GM12878 (cell line): ENCODE results near the gene BRICD5. TPM values are rescaled to one million over a fixed set of nuclear protein-coding genes. Genes with fewer than 3 reads are reported as not detected.
A peak's percentile ranks its signal among the peaks of the same experiment; 100 is the strongest.

Experiments
- ATAC-seq: fragments of 200-7000 bp; cut with Tn5 transposase; 3 replicates; pipeline ENCODE4 v1.9.1; 2020; ENCODE audit warnings: mild to moderate bottlenecking, moderate library complexity
- BruUV-seq: library from RNA; stranded (reverse); fragments of 400-500 nt; replicated peaks from 2 replicates; lab custom pipeline; 2021; lab: Mats Ljungman, UMichigan
- CTCF ChIA-PET: fragments of 300-600 bp; sonication (Branson Sonifier 250); formaldehyde crosslinking; extraction: SDS; loops from one replicate; lab custom pipeline; 2021; ENCODE audit warnings: inconsistent platforms; lab: Yijun Ruan, JAX
- POLR2A ChIA-PET: fragments of 350-600 bp; formaldehyde crosslinking; extraction: SDS; loops from one replicate; lab custom pipeline; 2021; ENCODE audit warnings: inconsistent platforms; lab: Charles Lee
- RAD21 ChIA-PET: fragments of 300-600 bp; sonication (Branson Sonifier 250); formaldehyde crosslinking; loops from one replicate; lab custom pipeline; 2023; ENCODE audit warnings: antibody characterized with exemption; ENCODE audit not compliant: unreplicated experiment; lab: Charles Lee
- SMC1A ChIA-PET: fragments of 300-600 bp; sonication (Branson Sonifier 250); formaldehyde crosslinking; loops from one replicate; lab custom pipeline; 2023; ENCODE audit not compliant: unreplicated experiment, uncharacterized antibody; lab: Charles Lee
- DNase-seq: peaks from one replicate; pipeline ENCODE4 v3.0.0-alpha.2; 2011; ENCODE audit warnings: low read depth, low spot score
- FAIRE-seq: peaks from 3 replicates; lab custom pipeline; 2011; peaks lifted over from hg19 to GRCh38; lab: Jason Lieb, UNC
- H2AFZ ChIP-seq: 2 replicates; pipeline ENCODE4 v1.6.0; 2011; ENCODE audit warnings: low read depth, low read length, control low read depth; ENCODE audit not compliant: control insufficient read depth
- H3K27ac ChIP-seq: 2 replicates; pipeline ENCODE4 v1.5.1; 2011; ENCODE audit warnings: control low read depth; ENCODE audit not compliant: control insufficient read depth, insufficient read depth
- H3K27me3 ChIP-seq, 2 experiments: replicated peaks in 1 of 2; 2 replicates each; pipeline versions ENCODE4 v1.6.0 to v1.6.1; 2011; ENCODE audit warnings: low read length in 1 of 2; ENCODE audit not compliant: control insufficient read depth in 2 of 2, insufficient read depth in 2 of 2
- H3K36me3 ChIP-seq, 2 experiments: 2 replicates each; pipeline ENCODE4 v1.5.1; 2011; ENCODE audit warnings: low read length in 1 of 2; ENCODE audit not compliant: control insufficient read depth in 2 of 2, insufficient read depth in 2 of 2
- H3K4me1 ChIP-seq: 2 replicates; pipeline ENCODE4 v1.6.1; 2011; ENCODE audit warnings: mild to moderate bottlenecking, low read length, moderate library complexity, mixed read lengths; ENCODE audit not compliant: control insufficient read depth, insufficient read depth
- H3K4me2 ChIP-seq: 2 replicates; pipeline ENCODE4 v1.6.0; 2011; ENCODE audit warnings: control low read depth; ENCODE audit not compliant: control insufficient read depth, insufficient read depth
- H3K4me3 ChIP-seq: fragments of 200-600 bp; sonication (generic); 2 replicates; pipeline ENCODE4 v1.5.1; 2016
- H3K79me2 ChIP-seq: 2 replicates; pipeline ENCODE4 v1.6.0; 2011; ENCODE audit warnings: low read length; ENCODE audit not compliant: control insufficient read depth, insufficient read depth
- H3K9ac ChIP-seq: 2 replicates; pipeline ENCODE4 v1.8.0; 2011; ENCODE audit warnings: low read length, control low read depth, mixed read lengths; ENCODE audit not compliant: control insufficient read depth, insufficient read depth
- H3K9me3 ChIP-seq: replicated peaks from 3 replicates; pipeline ENCODE4 v1.5.1; 2011; ENCODE audit warnings: mild to moderate bottlenecking, low read length; ENCODE audit not compliant: control insufficient read depth, insufficient read depth
- H4K20me1 ChIP-seq: 2 replicates; pipeline ENCODE4 v1.6.0; 2011; ENCODE audit not compliant: control insufficient read depth, insufficient read depth
- CREM ChIP-seq: IDR thresholded peaks from 2 replicates; pipeline ENCODE4 v1.6.1; 2014; ENCODE audit warnings: antibody characterized with exemption, low read depth
- GABPA ChIP-seq: IDR thresholded peaks from 2 replicates; pipeline ENCODE4 v1.6.1; 2014; ENCODE audit warnings: antibody characterized with exemption, low read depth, mild to moderate bottlenecking, inconsistent platforms
- KLF5 ChIP-seq: fragments of 450-650 bp; IDR thresholded peaks from 2 replicates; pipeline ENCODE4 v1.6.1; 2014; ENCODE audit warnings: mild to moderate bottlenecking; ENCODE audit not compliant: partially characterized antibody
- MYB ChIP-seq: fragments of 150-350 bp; IDR thresholded peaks from 2 replicates; pipeline ENCODE4 v1.6.1; 2014; ENCODE audit warnings: mild to moderate bottlenecking, low read depth, low read length, borderline replicate concordance
- PAX5 ChIP-seq: IDR thresholded peaks from 2 replicates; pipeline ENCODE4 v1.6.1; 2011; ENCODE audit warnings: low read depth, low read length, borderline replicate concordance
- RAD21 ChIP-seq: IDR thresholded peaks from 2 replicates; pipeline ENCODE4 v1.6.1; 2011; ENCODE audit warnings: mild to moderate bottlenecking, low read depth, low read length, moderate library complexity; ENCODE audit not compliant: insufficient read depth
- RCOR1 ChIP-seq: conservative IDR thresholded peaks from 2 replicates; pipeline ENCODE4 v1.6.1; 2012; ENCODE audit warnings: low read depth, low read length, improper control_type of control experiment
- SMARCA5 ChIP-seq: fragments of 450-650 bp; IDR thresholded peaks from 2 replicates; pipeline ENCODE4 v1.6.1; 2017; ENCODE audit warnings: mild to moderate bottlenecking
- STAT1 ChIP-seq: fragments of 450-650 bp; conservative IDR thresholded peaks from 2 replicates; pipeline ENCODE4 v1.6.1; 2014; ENCODE audit warnings: antibody characterized with exemption, mild to moderate bottlenecking
- SUPT20H ChIP-seq: IDR thresholded peaks from 2 replicates; pipeline ENCODE4 v1.6.1; 2011; ENCODE audit warnings: low read depth, mild to moderate bottlenecking, low read length, moderate library complexity, borderline replicate concordance; ENCODE audit not compliant: control insufficient read depth
- SUZ12 ChIP-seq: fragments of 200-600 bp; sonication (generic); IDR thresholded peaks from one replicate; pipeline ENCODE4 v1.6.1; 2018; ENCODE audit warnings: antibody characterized with exemption, mild to moderate bottlenecking; ENCODE audit not compliant: unreplicated experiment
- ZBED1 ChIP-seq: IDR thresholded peaks from 2 replicates; pipeline ENCODE4 v1.6.1; 2016; ENCODE audit warnings: borderline replicate concordance
- ZSCAN29 ChIP-seq: fragments of 450-650 bp; IDR thresholded peaks from 2 replicates; pipeline ENCODE4 v1.6.1; 2017; ENCODE audit warnings: mild to moderate bottlenecking, moderate library complexity
- WGBS: methylation state at CpG from one replicate; pipeline ENCODE4 v1.1.6; 2016; ENCODE audit warnings: low lambda C conversion rate; ENCODE audit not compliant: insufficient replicate concordance, insufficient coverage; ENCODE audit errors: missing lambda C conversion rate; 5-methylcytosine and 5-hydroxymethylcytosine counted together
- in situ Hi-C: fragments of 300-500 bp; cut with MboI; formaldehyde crosslinking; loops from 9 replicates; pipeline ENCODE4 v1.14.3; 2018; ENCODE audit warnings: mixed read lengths
- intact Hi-C: fragments of 100-400 bp; cut with micrococcal nuclease; formaldehyde crosslinking; loops from one replicate; pipeline ENCODE4 v1.14.2; 2022; ENCODE audit not compliant: unreplicated experiment
- polyA plus RNA-seq, 11 experiments: library from polyadenylated mRNA; depleted of rRNA in 4 of 11; unstranded in 6 of 11; stranded (reverse) in 5 of 11; fragments of >200 nt; fragmentation: Nextera tagmentation in 4 of 11; fragmentation: Illumina TruSeq in 1 of 11; extraction: Ambion mirVana in 4 of 11; extraction: Trizol in 1 of 11; gene quantifications; 1 replicate in 1 of 11; 2 replicates in 10 of 11; pipeline versions ENCODE4 v1.2.1 to v1.2.3, GENCODE V29; 2011 to 2016; ENCODE audit warnings: inconsistent platforms in 2 of 11, missing spikeins in 2 of 11, low read depth in 1 of 11
- total RNA-seq, 4 experiments: library from RNA; depleted of rRNA in 3 of 4; stranded (reverse); fragments of >200 nt in 3 of 4; fragmentation: Illumina TruSeq in 1 of 4; extraction: Trizol in 1 of 4; gene quantifications; 2 replicates each; pipeline versions ENCODE4 v1.2.1 to v1.2.3, GENCODE V29; 2013 to 2021
- TF ChIP-seq, protein P1 (sequence below): IDR thresholded peaks from 2 replicates; pipeline ENCODE4 v1.6.1; 2011; ENCODE audit warnings: borderline replicate concordance, low read depth, mild to moderate bottlenecking, moderate library complexity, mixed read lengths, low read length; ENCODE audit not compliant: insufficient read depth; ENCODE audit errors: extremely low read length

The BRICD5 gene
- total and polyA plus RNA-seq, 10 of the 15 experiments (the other 5 are each of a cell fraction or from before 2014, with no cell fraction given) = 0.58 to 11.6 (median 1.5) TPM; not detected in 1

DNA sequence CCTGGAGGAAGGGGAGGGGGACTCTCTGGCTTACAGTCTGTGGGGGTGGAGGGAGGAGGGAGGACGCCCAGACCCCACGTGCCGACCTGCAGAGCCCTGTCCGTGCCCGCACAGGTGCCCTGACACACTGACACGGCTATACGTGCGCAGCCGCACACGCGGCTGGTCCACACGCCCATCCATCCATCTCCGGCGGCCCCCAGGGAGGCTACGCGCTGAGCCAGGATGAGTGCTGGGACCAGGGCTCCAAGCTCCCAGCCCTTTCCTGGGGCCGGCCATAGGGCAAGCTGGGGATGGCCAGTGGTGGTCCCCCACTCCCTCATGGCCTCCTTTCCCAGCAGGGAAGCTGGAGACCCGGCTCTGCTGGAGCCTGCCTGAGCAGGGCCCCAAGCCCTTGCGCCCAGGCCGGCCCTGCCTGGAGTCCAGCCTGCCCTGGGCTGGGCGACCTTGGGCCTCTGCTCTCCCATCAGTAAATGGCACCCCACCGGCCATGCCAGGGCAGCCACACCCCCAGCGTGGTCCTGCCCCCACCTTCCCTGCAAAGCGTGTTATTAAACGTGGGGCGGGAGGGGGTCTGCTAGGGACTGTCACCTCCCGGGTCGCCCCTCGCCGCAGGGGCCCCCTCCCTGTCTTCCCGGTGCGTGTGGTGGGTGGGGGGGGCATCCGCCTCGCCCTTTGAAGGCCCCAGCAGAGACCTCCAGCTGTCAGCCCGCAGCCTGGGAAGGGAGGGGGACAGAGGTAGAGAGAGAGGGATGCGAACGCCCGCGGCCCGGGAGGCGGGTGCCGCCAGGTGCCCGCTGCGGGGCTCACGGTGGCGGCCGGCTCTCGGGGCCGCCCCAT is 15.1 kb downstream of the BRICD5 start:
- Histone ChIP-seq H3K27ac (no peak overlapping the region), H4K20me1 (no peaks in the 10 kb centered on the region), H3K27me3 (peaks cover 12 to 15% of the 10 kb centered on the region in 2 experiments), H3K4me3 (no peak overlapping the region), H3K9me3 (no peaks in the 10 kb centered on the region), H3K36me3 (no peaks in the 10 kb centered on the region), H3K4me1 (no peaks in the 10 kb centered on the region; the same call in 1 of the 2 replicates), H3K79me2 (no peaks in the 10 kb centered on the region), H2AFZ (no peak overlapping the region), H3K4me2 (0 out of 2 replicates have a peak overlapping the region, but pooled peaks have one; percentile 25), H3K9ac (no peak overlapping the region)
- ChIA-PET POLR2A (interaction anchor here (0.6 kb wide), 1 partner anchor 9 kb away, joined by 3 read pairs; no protein-coding TSS in a partner anchor), SMC1A (no interaction called here), RAD21 (interaction anchor here (0.7 to 1.5 kb wide), 4 partner anchors 56 to 306 kb away, joined by 3 to 11 read pairs (median 7); partner anchors contain the start of gene ECI1), CTCF (interaction anchor here (0.7 to 2.0 kb wide), 11 partner anchors 16 to 306 kb away, joined by 3 to 10 read pairs (median 3); partner anchors contain the start of genes ECI1 and PGP)
- ATAC-seq (peak; percentile 36), DNase-seq (no peak), FAIRE-seq (no peak)
- 7% methylated on average over 29 of the region's 49 CpGs for WGBS
- TF ChIP-seq RCOR1 (no peak), SUZ12 (peak; percentile 28)
- BruUV-seq = no TSS peak
- in situ Hi-C loops (no loop called here), intact Hi-C loops (loop anchor here (2.0 kb wide), 1 partner anchor 305 kb away; no protein-coding TSS in a partner anchor)

DNA sequence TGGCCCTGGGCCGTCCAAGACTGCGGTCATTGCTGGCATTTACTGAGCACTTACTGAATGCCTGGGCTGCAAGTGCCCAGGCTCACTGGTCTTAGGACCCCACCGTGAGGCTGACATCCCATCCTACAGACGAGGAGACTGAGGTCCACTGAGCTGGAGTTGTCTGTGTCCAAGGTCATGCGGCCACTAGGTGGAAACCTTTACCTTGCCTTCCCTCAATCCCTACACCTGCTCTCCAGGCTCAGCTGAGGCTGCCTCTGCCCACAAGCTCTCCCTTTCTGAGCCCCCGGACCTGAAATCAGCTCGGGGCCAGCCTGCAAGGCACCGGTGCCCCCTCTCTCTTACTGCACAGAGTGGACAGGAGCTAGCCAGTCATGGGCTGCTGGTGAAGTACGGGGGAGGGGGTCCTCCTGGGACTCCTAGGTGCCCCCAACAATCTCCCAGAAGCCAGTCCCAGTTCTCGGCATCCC is 15.8 kb downstream of the BRICD5 start:
- CTCF ChIA-PET = interaction anchor here (0.5 to 2.0 kb wide), 12 partner anchors 16 to 313 kb away, joined by 3 to 10 read pairs (median 3); partner anchors contain the start of genes ECI1 and PGP
- no TSS peak for BruUV-seq
- no peak for TF ChIP-seq GABPA
- TF ChIP-seq CREM = no peak
- TF ChIP-seq STAT1 = no peak
- TF ChIP-seq KLF5 = no peak
- no peak for TF ChIP-seq MYB
- no peak for TF ChIP-seq SUPT20H
- peak; percentile 55 for TF ChIP-seq RAD21
- no peak for TF ChIP-seq PAX5
- no peak for TF ChIP-seq ZSCAN29
- TF ChIP-seq ZBED1 = no peak
- TF ChIP-seq, protein P1, sequence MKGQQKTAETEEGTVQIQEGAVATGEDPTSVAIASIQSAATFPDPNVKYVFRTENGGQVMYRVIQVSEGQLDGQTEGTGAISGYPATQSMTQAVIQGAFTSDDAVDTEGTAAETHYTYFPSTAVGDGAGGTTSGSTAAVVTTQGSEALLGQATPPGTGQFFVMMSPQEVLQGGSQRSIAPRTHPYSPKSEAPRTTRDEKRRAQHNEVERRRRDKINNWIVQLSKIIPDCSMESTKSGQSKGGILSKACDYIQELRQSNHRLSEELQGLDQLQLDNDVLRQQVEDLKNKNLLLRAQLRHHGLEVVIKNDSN = no peak
- TF ChIP-seq SMARCA5 = peak; percentile 88

More for the DNA sequence above, 15.8 kb downstream of the BRICD5 start:
- ChIA-PET SMC1A (no interaction called here), RAD21 (interaction anchor here (0.7 to 1.5 kb wide), 4 partner anchors 56 to 307 kb away, joined by 3 to 11 read pairs (median 7); partner anchors contain the start of gene ECI1), POLR2A (interaction anchor here (0.6 kb wide), 1 partner anchor 211 kb away, joined by 8 read pairs; no protein-coding TSS in a partner anchor)
- Histone ChIP-seq H3K4me3 (no peak overlapping the region), H3K9me3 (no peaks in the 10 kb centered on the region), H4K20me1 (no peaks in the 10 kb centered on the region), H3K4me2 (no peak overlapping the region), H2AFZ (no peak overlapping the region), H3K36me3 (no peaks in the 10 kb centered on the region), H3K27me3 (peaks cover 12 to 15% of the 10 kb centered on the region in 2 experiments), H3K9ac (no peak overlapping the region), H3K27ac (no peak overlapping the region), H3K4me1 (no peaks in the 10 kb centered on the region; the same call in 1 of the 2 replicates), H3K79me2 (no peaks in the 10 kb centered on the region)
- DNase-seq = peak; percentile 11
- ATAC-seq = peak; percentile 91
- WGBS = 9% methylated on average over 10 of the region's 10 CpGs
- FAIRE-seq = peak; percentile 69
- in situ Hi-C loops (no loop called here), intact Hi-C loops (loop anchor here (2.0 kb wide), 1 partner anchor 306 kb away; no protein-coding TSS in a partner anchor)
